ENCODE results near the gene OSBP2.

OSBP2 gene

GRCh38 chr22:30654361-30654760 lies 40.3 kb upstream of the OSBP2 start:
- no peak overlapping the region for H2AFZ ChIP-seq (ENCODE audit: low read depth, low read length)
- H3K9me3 ChIP-seq (ENCODE audit: control insufficient read depth, low read length), result no peaks in the 10 kb centered on the region
- no peak overlapping the region for H3K4me2 ChIP-seq (ENCODE audit: low read length, poor library complexity, severe bottlenecking)
- no peak overlapping the region for H3K4me3 ChIP-seq (ENCODE audit: insufficient read depth in 1 of 2, low read depth in 1 of 2, low read length in 2 of 2)
- H4K8ac ChIP-seq (ENCODE audit: low read length), result no peak overlapping the region
- H2AK5ac ChIP-seq (ENCODE audit: low read length, severe bottlenecking), result no peak overlapping the region
- no peak overlapping the region for H2BK15ac ChIP-seq (ENCODE audit: low read depth, poor library complexity, severe bottlenecking)
- peaks cover 3% of the 10 kb centered on the region for H3K79me1 ChIP-seq (replicated peaks; ENCODE audit: low read length, poor library complexity, severe bottlenecking)
- H4K91ac ChIP-seq (ENCODE audit: low read length), result no peak overlapping the region
- no peaks in the 10 kb centered on the region for H3K27me3 ChIP-seq (ENCODE audit: control insufficient read depth in 1 of 2, insufficient read depth in 1 of 2, low read length in 2 of 2)
- no peak overlapping the region for H3K27ac ChIP-seq (ENCODE audit: low read length, poor library complexity, severe bottlenecking)
- no peak overlapping the region for H2BK12ac ChIP-seq (ENCODE audit: low read length in 2 of 2)
- no peak overlapping the region for H3K9ac ChIP-seq (ENCODE audit: low read length)
- H3K18ac ChIP-seq (ENCODE audit: low read depth in 1 of 2, low read length in 2 of 2), result no peak overlapping the region
- no peak overlapping the region for H3K23ac ChIP-seq (ENCODE audit: low read length in 2 of 2)
- no peak for DNase-seq
- H3K4me1 ChIP-seq (ENCODE audit: control insufficient read depth, insufficient read depth, low read depth, low read length), result peaks cover 5% of the 10 kb centered on the region
- H3K36me3 ChIP-seq (ENCODE audit: control insufficient read depth in 1 of 2, insufficient read depth in 2 of 2, low read depth in 1 of 2, low read length in 2 of 2), result peaks cover 6 to 22% of the 10 kb centered on the region in 2 experiments
- H3K14ac ChIP-seq (ENCODE audit: low read length in 2 of 2), result no peak overlapping the region
- H2BK5ac ChIP-seq (ENCODE audit: low read depth, low read length, poor library complexity, severe bottlenecking), result no peak overlapping the region
- WGBS, result 98% methylated on average over 14 of the region's 14 CpGs
- no peak overlapping the region for H2BK120ac ChIP-seq (ENCODE audit: low read depth, low read length)
- H3K4ac ChIP-seq (ENCODE audit: low read depth in 1 of 2, low read length in 2 of 2), result no peak overlapping the region

- DNase-seq, result no peak
- no peak overlapping the region for H2AFZ ChIP-seq (ENCODE audit: low read depth, low read length)
- peaks cover under 1% of the 10 kb centered on the region for H3K4me1 ChIP-seq (ENCODE audit: control insufficient read depth, insufficient read depth, low read depth, low read length)
- no peak overlapping the region for H4K91ac ChIP-seq (ENCODE audit: low read length)
- H3K4me3 ChIP-seq (ENCODE audit: insufficient read depth in 1 of 2, low read depth in 1 of 2, low read length in 2 of 2), result no peak overlapping the region
- H2BK12ac ChIP-seq (ENCODE audit: low read length in 2 of 2), result no peak overlapping the region
- H4K8ac ChIP-seq (ENCODE audit: low read length), result no peak overlapping the region
- H3K23ac ChIP-seq (ENCODE audit: low read length in 2 of 2), result no peak overlapping the region
- no peak overlapping the region for H3K14ac ChIP-seq (ENCODE audit: low read length in 2 of 2)
- no peaks in the 10 kb centered on the region for H3K9me3 ChIP-seq (ENCODE audit: control insufficient read depth, low read length)
- H3K36me3 ChIP-seq (ENCODE audit: control insufficient read depth in 1 of 2, insufficient read depth in 2 of 2, low read depth in 1 of 2, low read length in 2 of 2), result peaks cover 6 to 30% of the 10 kb centered on the region in 2 experiments
- H3K4me2 ChIP-seq (ENCODE audit: low read length, poor library complexity, severe bottlenecking), result no peak overlapping the region
- no peak overlapping the region for H3K9ac ChIP-seq (ENCODE audit: low read length)
- H3K79me1 ChIP-seq (replicated peaks; ENCODE audit: low read length, poor library complexity, severe bottlenecking), result peaks cover 1% of the 10 kb centered on the region
- no peak overlapping the region for H3K4ac ChIP-seq (ENCODE audit: low read depth in 1 of 2, low read length in 2 of 2)
- no peak overlapping the region for H2BK15ac ChIP-seq (ENCODE audit: low read depth, poor library complexity, severe bottlenecking)
- H2BK120ac ChIP-seq (ENCODE audit: low read depth, low read length), result no peak overlapping the region
- no peak overlapping the region for H2AK5ac ChIP-seq (ENCODE audit: low read length, severe bottlenecking)
- no peak overlapping the region for H3K18ac ChIP-seq (ENCODE audit: low read depth in 1 of 2, low read length in 2 of 2)
- 37% methylated on average over 2 of the region's 3 CpGs for WGBS
- H3K27me3 ChIP-seq (ENCODE audit: control insufficient read depth in 1 of 2, insufficient read depth in 1 of 2, low read length in 2 of 2), result no peaks in the 10 kb centered on the region
- no peak overlapping the region for H3K27ac ChIP-seq (ENCODE audit: low read length, poor library complexity, severe bottlenecking)
- no peak overlapping the region for H2BK5ac ChIP-seq (ENCODE audit: low read depth, low read length, poor library complexity, severe bottlenecking)
Observed at GRCh38 chr22:30655532-30655931, 39.1 kb upstream of the OSBP2 start.

GRCh38 chr22:30662040-30662439 lies 32.6 kb upstream of the OSBP2 start:
- Histone ChIP-seq H2BK12ac (ENCODE audit: low read length in 2 of 2) (no peak overlapping the region), H2AFZ (ENCODE audit: low read depth, low read length) (no peak overlapping the region), H3K79me1 (replicated peaks; ENCODE audit: low read length, poor library complexity, severe bottlenecking) (peaks cover 16% of the 10 kb centered on the region), H3K4me1 (ENCODE audit: control insufficient read depth, insufficient read depth, low read depth, low read length) (peaks cover 2% of the 10 kb centered on the region), H3K14ac (ENCODE audit: low read length in 2 of 2) (no peak overlapping the region), H3K36me3 (ENCODE audit: control insufficient read depth in 1 of 2, insufficient read depth in 2 of 2, low read depth in 1 of 2, low read length in 2 of 2) (peaks cover 26 to 50% of the 10 kb centered on the region in 2 experiments), H2BK120ac (ENCODE audit: low read depth, low read length) (no peak overlapping the region), H4K8ac (ENCODE audit: low read length) (no peak overlapping the region), H3K4me2 (ENCODE audit: low read length, poor library complexity, severe bottlenecking) (no peak overlapping the region), H3K4me3 (ENCODE audit: insufficient read depth in 1 of 2, low read depth in 1 of 2, low read length in 2 of 2) (no peak overlapping the region), H4K91ac (ENCODE audit: low read length) (no peak overlapping the region), H2AK5ac (ENCODE audit: low read length, severe bottlenecking) (no peak overlapping the region), H3K9me3 (ENCODE audit: control insufficient read depth, low read length) (no peaks in the 10 kb centered on the region), H3K4ac (ENCODE audit: low read depth in 1 of 2, low read length in 2 of 2) (no peak overlapping the region), H3K27me3 (ENCODE audit: control insufficient read depth in 1 of 2, insufficient read depth in 1 of 2, low read length in 2 of 2) (no peaks in the 10 kb centered on the region), H3K9ac (ENCODE audit: low read length) (no peak overlapping the region), H3K18ac (ENCODE audit: low read depth in 1 of 2, low read length in 2 of 2) (no peak overlapping the region), H2BK15ac (ENCODE audit: low read depth, poor library complexity, severe bottlenecking) (no peak overlapping the region), H3K23ac (ENCODE audit: low read length in 2 of 2) (no peak overlapping the region), H2BK5ac (ENCODE audit: low read depth, low read length, poor library complexity, severe bottlenecking) (no peak overlapping the region), H3K27ac (ENCODE audit: low read length, poor library complexity, severe bottlenecking) (no peak overlapping the region)
- 98% methylated on average over 3 of the region's 4 CpGs for WGBS
- no peak for DNase-seq

GRCh38 chr22:30664798-30665197 lies 29.9 kb upstream of the OSBP2 start:
- Histone ChIP-seq H4K8ac (ENCODE audit: low read length) (no peak overlapping the region), H3K9ac (ENCODE audit: low read length) (no peak overlapping the region), H3K27me3 (ENCODE audit: control insufficient read depth in 1 of 2, insufficient read depth in 1 of 2, low read length in 2 of 2) (no peaks in the 10 kb centered on the region), H3K79me1 (replicated peaks; ENCODE audit: low read length, poor library complexity, severe bottlenecking) (peaks cover 22% of the 10 kb centered on the region), H3K18ac (ENCODE audit: low read depth in 1 of 2, low read length in 2 of 2) (no peak overlapping the region), H2BK12ac (ENCODE audit: low read length in 2 of 2) (no peak overlapping the region), H2AFZ (ENCODE audit: low read depth, low read length) (peak overlapping the region; percentile 65), H3K14ac (ENCODE audit: low read length in 2 of 2) (no peak overlapping the region), H2BK120ac (ENCODE audit: low read depth, low read length) (no peak overlapping the region), H2AK5ac (ENCODE audit: low read length, severe bottlenecking) (no peak overlapping the region), H3K4me1 (ENCODE audit: control insufficient read depth, insufficient read depth, low read depth, low read length) (peaks cover 9% of the 10 kb centered on the region), H3K4me3 (ENCODE audit: insufficient read depth in 1 of 2, low read depth in 1 of 2, low read length in 2 of 2) (no peak overlapping the region), H2BK5ac (ENCODE audit: low read depth, low read length, poor library complexity, severe bottlenecking) (no peak overlapping the region), H3K4ac (ENCODE audit: low read depth in 1 of 2, low read length in 2 of 2) (no peak overlapping the region), H3K23ac (ENCODE audit: low read length in 2 of 2) (no peak overlapping the region), H3K9me3 (ENCODE audit: control insufficient read depth, low read length) (no peaks in the 10 kb centered on the region), H2BK15ac (ENCODE audit: low read depth, poor library complexity, severe bottlenecking) (no peak overlapping the region), H4K91ac (ENCODE audit: low read length) (no peak overlapping the region), H3K4me2 (ENCODE audit: low read length, poor library complexity, severe bottlenecking) (no peak overlapping the region), H3K27ac (ENCODE audit: low read length, poor library complexity, severe bottlenecking) (no peak overlapping the region), H3K36me3 (ENCODE audit: control insufficient read depth in 1 of 2, insufficient read depth in 2 of 2, low read depth in 1 of 2, low read length in 2 of 2) (peaks cover 26 to 41% of the 10 kb centered on the region in 2 experiments)
- 96% methylated on average over 13 of the region's 13 CpGs for WGBS
- no peak for DNase-seq
